Dermis microvascular lymphatic vessel endothelial cell (primary cell): ENCODE data around the gene ERC2. TPM values are rescaled to one million over a fixed set of nuclear protein-coding genes. Genes with fewer than 3 reads are reported as not detected.

Source experiments
- DNase-seq, 2 donors: peaks; one replicate each; pipeline versions ENCODE4 v3.0.0 to v3.0.0-alpha.2; 2010; ENCODE audit warnings: low read depth in 2 of 2
- total RNA-seq: library from RNA; depleted of rRNA; stranded (reverse); fragments of >200 nt; gene quantifications from 2 replicates; pipeline ENCODE4 v1.2.1, GENCODE V29; 2014

Gene ERC2
- total RNA-seq, 1 donor from 2014 or later, result 1.5 TPM

- peak in 1 of 2 donors; percentile 8 for DNase-seq
Observed at GRCh38 chr3:56125358-56126005, 342.8 kb downstream of the ERC2 start.

- DNase-seq, result no peak
Observed at GRCh38 chr3:56124546-56124945, 343.7 kb downstream of the ERC2 start.

GRCh38 chr3:56123487-56123886 lies 344.8 kb downstream of the ERC2 start:
- no peak for DNase-seq

DNA sequence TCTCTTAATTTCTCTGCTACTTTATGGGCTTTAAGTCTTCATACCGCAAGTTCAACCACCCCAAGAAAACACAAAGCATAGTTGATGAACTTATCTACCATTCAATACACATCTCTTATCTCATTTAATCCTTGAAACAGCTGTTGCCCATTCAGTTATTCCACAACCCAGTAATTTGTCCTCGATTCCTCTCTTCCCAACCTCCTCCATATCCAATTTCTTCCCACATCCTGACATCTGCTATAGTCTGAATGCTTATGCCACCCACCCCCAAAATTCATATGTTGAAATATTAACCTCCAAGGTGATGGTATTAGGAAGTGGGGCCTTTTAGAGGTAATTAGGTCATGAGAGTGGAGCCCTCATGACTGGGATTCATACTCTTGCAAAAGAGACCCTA lies 345.4 kb downstream of the ERC2 start:
- no peak for DNase-seq

DNA sequence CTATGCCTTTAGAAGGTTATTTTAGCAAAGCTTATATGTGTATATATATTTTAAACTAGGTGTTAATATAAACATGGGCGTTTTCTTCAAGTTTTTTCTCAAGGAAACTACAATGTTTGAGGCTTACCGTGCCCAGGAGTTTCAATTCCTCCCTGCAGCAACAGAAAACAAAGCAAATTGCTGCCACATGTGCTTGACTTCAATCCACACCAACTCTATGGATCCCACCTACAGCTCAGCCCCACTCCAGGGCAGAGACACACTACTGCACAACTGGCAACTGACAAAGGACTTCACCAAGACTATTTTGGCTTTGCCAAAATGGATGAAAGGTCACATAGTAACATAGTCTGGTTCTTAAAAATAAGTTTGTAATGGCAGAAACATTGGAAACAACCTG lies 346.6 kb downstream of the ERC2 start:
- no peak for DNase-seq

- DNase-seq, result no peak
Observed at GRCh38 chr3:56119575-56120349, 348.5 kb downstream of the ERC2 start.

DNA sequence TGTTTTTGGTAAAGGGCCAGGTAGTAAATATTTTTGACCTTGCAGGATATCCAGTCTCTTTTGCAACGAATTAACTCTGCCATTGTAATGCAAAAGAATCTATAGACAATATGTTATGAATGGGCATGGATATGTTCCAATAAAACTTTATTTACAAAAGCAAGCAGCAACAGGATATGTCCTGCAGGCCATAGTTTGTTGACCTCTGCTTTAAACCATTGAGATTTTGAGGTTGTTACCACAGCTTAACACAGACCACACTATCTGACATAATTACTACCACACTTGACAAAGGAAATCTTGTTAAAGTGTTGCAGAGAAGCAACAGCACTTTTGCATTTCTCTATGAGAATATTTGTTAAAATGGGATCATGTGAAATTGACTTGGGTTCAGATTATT lies 349.3 kb downstream of the ERC2 start:
- DNase-seq, result no peak

- no peak for DNase-seq
Observed at GRCh38 chr3:56115698-56116097, 352.6 kb downstream of the ERC2 start.

- no peak for DNase-seq
Observed at GRCh38 chr3:56115199-56115598, 353.1 kb downstream of the ERC2 start.

- no peak for DNase-seq
Observed at GRCh38 chr3:56113908-56114307, 354.4 kb downstream of the ERC2 start.

DNA sequence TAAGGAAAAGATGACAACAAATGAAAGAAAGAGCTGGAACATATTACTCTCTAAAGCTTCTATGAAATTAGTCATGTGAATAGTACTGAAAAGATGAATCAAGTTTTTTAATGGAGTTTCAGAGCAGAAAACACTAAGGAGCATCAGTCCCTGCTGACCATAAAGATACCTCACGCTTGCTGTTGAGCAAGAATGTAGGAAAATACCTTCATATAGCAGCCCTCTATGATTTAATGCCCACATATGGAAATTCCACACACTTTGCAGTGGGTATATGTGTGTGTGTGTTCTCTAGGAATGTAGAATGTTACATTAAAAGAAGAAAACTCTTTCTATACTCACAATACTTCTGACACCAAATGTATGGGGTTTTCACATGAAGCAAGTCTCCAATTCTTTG lies 355.0 kb downstream of the ERC2 start:
- no peak for DNase-seq

GRCh38 chr3:56111606-56112304 lies 356.5 kb downstream of the ERC2 start:
- no peak for DNase-seq

- DNase-seq, result no peak
Observed at GRCh38 chr3:56110886-56111285, 357.4 kb downstream of the ERC2 start.

DNA sequence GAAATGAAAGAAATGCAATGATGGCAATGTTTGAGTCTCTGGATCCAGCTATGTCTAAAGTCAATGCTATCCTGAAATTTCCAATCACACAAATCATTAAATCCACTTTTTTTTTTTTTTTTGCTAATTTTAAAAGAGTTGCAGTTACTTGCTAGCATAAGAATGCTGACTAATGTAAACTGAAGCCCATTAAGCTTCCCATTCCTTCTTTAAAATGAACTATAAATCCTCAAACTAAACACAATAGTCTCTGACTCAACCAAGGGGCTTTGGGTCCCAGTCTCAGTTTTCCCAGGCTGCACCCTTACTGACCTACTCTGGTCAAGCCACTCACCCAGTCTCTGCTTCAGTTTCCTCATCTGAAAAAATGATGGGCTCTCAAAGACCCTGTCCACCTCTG lies 361.1 kb downstream of the ERC2 start:
- no peak for DNase-seq

DNA sequence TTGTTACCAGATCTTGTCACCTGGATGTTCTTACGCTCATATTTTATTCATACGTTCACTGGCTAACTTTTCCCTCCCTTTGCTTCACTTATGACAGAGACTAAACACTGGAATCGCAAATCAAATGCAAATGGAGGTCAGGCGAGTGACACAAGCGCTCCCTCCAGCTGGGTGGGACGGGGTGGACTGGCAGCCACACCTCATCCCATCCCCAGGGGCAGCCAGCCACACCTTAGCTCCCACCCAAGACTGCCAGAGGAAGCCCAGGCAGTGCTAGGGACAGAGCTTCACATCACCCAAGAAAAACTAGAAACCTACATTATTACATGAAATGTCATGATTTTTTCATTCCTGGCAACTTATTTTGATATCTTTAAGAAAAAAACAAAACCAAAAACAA lies 366.2 kb downstream of the ERC2 start:
- no peak for DNase-seq

DNA sequence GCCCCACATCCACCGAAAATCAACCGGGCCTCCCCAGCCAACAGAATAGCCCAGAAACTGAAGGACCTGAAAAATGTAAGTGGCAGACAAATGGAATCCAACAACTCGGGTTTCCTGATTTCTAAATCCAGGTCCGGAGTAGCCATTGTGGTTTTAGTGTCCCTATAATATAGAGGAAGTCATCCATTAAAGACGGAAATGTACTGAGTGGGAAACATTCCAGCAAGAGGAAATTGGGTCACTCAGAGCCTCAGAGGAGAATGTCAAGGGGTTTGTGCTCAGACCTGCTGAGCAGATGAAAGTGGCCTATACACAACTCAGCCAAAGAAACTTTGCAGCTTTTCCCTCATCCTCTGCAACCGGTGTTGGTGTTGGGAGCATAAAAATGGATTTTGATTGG lies 366.7 kb downstream of the ERC2 start:
- DNase-seq, result peak in 1 of 2 donors; percentile 15

GRCh38 chr3:56096999-56097398 lies 371.3 kb downstream of the ERC2 start:
- no peak for DNase-seq

DNA sequence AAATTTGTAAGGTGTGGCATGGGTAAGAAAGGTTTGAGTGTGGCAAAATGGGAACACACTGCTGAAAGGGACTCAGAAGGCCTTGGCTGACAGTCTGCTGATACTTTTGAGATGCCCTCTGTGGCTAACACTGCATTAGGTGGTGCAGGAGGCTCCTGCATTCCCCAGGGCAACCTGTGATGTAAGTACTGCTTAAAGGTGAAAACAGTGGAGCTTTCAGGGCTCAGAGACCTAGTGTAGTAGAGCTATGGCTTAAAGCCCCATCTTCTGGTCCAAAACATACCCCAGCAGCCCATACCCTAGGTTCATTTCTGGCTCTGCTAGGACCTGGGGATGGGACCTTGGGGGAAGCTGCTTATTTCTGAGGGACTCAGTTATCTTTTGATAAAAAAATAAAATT lies 374.1 kb downstream of the ERC2 start:
- DNase-seq, result no peak

DNA sequence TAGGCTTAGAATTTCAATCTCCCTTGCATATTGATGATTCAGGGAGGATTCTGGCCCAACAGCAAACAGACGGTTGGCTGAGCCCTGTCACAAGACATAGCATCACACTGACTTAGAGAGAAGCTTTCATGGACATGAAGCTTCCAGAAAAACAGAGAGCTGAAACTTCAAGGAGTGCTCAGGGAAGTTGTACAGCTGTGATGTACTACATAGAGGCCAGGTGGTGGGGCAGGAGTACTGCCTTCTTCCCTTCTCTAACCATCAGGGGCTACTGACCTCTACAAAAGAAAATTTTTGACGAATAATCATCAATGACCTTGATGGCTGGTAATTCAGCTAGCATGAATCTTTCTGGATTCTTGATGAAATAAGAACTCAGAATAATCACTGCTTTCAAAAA lies 378.5 kb downstream of the ERC2 start:
- DNase-seq, result no peak

DNA sequence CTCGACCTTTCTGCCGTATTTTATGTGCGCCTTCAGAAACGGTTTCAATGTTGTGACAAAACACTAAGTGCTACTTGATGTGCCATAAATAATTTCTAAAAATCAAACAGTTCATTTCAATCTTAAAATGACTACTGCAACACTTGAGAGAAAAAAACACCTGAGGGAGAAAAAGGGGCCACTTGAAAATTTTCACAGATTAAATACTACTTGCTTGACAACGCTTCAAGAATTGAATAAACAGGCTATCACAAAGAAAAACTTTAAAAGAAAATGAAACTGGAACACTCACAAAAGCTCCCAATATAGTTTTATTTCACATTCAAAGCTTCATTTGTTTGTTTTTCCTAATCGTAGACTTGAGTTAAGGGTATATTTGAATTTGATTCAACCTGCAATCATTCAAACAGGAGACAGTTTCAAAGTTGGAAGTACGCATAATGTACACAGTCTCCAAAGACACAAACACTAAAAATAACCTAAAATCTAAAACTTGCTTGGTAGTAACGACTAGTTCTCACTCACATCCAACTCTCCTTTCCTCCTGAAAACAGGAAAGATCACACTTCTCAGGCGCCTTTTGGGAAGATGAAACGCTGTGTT lies 380.7 kb downstream of the ERC2 start:
- no peak for DNase-seq

DNA sequence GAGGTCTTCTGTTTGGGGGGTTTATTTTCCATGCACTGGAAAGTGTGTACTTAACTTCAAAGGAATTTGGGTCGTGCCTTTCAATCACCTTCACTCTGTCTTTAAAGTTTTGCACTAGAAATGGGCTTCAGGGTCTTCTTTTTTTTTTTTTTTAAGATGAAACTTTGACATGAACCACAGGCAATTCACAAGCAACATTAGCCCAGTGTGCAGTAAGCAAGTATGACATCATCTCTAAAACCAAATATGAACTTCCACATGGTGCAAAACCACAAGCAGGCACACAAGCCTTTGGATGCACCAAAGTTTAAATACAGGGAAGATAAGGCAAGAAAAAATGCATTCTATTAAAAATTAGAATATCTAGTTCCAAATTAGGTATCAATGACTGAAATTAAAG lies 381.9 kb downstream of the ERC2 start:
- no peak for DNase-seq

GRCh38 chr3:56081246-56081645 lies 387.0 kb downstream of the ERC2 start:
- no peak for DNase-seq
